Measurements from ENCODE around the gene TCP1. TPM values are rescaled to one million over a fixed set of nuclear protein-coding genes. Genes with fewer than 3 reads are reported as not detected.

The TCP1 gene
- total and polyA plus RNA-seq, 9 of the 15 experiments (the other 6 are each of a cell fraction or from before 2014, with no cell fraction given): 331 to 801 (median 645) TPM

DNA sequence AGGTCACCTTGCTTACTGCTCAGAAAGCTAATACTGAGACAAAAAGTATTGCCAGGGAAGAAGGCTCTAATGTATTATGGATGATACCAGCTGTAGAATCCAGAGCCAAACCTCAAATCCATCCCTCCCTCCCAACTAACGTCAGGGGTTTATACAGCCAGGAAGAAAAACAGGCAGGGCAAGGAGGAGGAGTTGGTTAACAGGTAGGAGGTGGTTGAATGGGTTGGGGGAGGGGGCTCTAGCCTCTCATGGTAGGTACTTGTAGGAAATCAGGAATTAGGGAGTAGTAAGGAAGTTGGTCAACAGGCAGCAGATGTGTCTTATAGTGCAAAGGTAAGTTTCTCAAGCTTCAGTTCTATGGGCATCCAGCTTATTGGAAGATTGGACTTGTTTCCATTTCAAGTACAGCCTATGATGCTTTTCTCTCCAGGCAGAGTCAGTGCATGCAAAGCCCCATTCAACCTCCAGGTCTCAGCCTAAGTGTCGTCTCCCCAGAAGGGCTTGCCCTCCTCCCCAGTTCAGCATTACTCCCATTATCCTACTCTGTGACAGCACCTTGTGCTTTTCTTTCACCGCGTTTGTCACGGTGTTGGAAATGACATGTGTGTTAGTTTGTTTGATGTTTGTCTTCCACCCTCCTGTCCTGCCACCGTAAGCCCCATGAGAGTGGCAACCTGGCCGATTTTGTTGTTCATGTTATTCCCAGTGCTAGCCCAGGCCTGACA lies 48.8 kb upstream of the TCP1 start (continued):
- TF ChIP-seq, protein P1, sequence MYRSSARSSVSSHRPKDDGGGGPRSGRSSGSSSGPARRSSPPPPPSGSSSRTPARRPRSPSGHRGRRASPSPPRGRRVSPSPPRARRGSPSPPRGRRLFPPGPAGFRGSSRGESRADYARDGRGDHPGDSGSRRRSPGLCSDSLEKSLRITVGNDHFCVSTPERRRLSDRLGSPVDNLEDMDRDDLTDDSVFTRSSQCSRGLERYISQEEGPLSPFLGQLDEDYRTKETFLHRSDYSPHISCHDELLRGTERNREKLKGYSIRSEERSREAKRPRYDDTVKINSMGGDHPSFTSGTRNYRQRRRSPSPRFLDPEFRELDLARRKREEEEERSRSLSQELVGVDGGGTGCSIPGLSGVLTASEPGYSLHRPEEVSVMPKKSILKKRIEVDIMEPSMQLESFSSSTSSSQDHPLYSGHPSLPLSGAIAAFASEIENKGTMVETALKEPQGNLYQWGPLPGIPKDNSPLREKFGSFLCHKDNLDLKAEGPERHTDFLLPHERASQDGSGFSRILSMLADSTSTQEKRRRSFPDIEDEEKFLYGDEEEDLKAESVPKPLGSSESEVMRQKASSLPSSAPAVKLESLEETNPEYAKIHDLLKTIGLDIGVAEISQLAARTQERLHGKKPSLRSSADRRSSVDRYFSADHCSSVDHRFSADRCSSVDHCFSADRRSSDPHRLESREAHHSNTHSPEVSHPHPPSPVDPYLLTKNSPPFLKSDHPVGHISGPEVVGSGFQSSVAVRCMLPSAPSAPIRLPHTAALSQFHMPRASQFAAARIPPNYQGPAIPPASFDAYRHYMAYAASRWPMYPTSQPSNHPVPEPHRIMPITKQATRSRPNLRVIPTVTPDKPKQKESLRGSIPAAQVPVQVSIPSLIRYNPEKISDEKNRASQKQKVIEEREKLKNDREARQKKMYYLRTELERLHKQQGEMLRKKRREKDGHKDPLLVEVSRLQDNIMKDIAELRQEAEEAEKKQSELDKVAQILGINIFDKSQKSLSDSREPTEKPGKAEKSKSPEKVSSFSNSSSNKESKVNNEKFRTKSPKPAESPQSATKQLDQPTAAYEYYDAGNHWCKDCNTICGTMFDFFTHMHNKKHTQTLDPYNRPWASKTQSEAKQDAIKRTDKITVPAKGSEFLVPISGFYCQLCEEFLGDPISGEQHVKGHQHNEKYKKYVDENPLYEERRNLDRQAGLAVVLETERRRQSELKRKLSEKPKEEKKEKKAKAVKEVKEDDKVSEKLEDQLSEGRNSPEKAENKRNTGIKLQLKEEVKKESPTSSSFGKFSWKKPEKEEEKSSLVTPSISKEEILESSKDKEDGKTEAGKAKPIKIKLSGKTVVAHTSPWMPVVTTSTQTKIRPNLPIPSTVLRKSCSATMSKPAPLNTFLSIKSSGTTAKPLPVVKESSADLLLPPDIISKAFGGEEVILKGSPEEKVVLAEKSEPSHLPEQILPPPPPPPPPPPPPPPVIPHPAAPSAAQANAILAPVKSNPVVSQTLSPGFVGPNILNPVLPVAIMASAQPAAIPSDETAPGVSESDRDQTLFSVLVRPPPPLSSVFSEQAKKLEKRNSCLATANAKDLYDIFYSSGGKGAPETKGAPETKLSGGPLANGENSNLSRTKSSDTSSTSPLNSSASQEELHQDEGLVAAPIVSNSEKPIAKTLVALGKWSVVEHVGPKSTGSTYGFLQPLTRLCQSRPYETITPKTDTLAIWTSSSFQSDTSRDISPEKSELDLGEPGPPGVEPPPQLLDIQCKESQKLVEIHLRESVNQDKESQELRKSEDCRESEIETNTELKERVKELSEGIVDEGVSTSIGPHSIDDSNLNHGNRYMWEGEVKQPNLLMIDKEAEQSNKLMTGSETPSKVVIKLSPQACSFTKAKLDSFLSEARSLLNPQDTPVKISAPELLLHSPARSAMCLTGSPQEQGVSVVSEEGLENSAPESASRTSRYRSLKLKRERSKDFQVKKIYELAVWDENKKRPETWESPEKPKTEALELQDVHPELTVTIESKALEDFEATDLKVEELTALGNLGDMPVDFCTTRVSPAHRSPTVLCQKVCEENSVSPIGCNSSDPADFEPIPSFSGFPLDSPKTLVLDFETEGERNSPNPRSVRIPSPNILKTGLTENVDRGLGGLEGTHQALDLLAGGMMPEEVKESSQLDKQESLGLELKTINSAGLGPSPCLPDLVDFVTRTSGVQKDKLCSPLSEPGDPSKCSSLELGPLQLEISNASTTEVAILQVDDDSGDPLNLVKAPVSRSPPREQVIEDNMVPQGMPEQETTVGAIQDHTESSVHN (IDR thresholded peaks at IDR 0.05; ENCODE audit: borderline replicate concordance in 1 of 2, low read depth in 1 of 2): no peak
- no peak for TF ChIP-seq GABPB2 (CRISPR knock-in tag; conservative IDR thresholded peaks at IDR 0.05)
- TF ChIP-seq LEF1 (IDR thresholded peaks at IDR 0.05): no peak
- no peak for TF ChIP-seq TGIF2 (CRISPR knock-in tag; IDR thresholded peaks at IDR 0.05)
- no peak for TF ChIP-seq JUNB (CRISPR knock-in tag; conservative IDR thresholded peaks at IDR 0.05)
- TF ChIP-seq ZNF124 (CRISPR knock-in tag; IDR thresholded peaks at IDR 0.05): no peak
- TF ChIP-seq FOXK2 (conservative IDR thresholded peaks at IDR 0.05 in 1 of 2, IDR thresholded peaks at IDR 0.05 in 1 of 2; ENCODE audit: low read depth in 2 of 2): no peak
- TF ChIP-seq SNRNP70 (optimal IDR thresholded peaks at IDR 0.05; ENCODE audit: low read depth, low read length): no peak
- no peak for TF ChIP-seq SMAD3 (CRISPR knock-in tag; conservative IDR thresholded peaks at IDR 0.05)
- TF ChIP-seq SMARCB1 (IDR thresholded peaks at IDR 0.05; ENCODE audit: insufficient read length, low read depth): no peak

All from K562 (cell line).